GM18519 (cell line): ENCODE results near the gene DRD4.

ENCODE experiments used
- ATAC-seq: cut with Tn5 transposase; IDR thresholded peaks from one replicate; pipeline ENCODE4 v1.9.1; 2021; ENCODE audit warnings: mild to moderate bottlenecking, moderate library complexity; ENCODE audit not compliant: unreplicated experiment, low FRiP score

Gene DRD4

GRCh38 chr11:620935-621814, 15.9 kb upstream of the DRD4 start:
- no peak for ATAC-seq

GRCh38 chr11:621838-622237, 15.2 kb upstream of the DRD4 start:
- no peak for ATAC-seq

- ATAC-seq = no peak
Observed at GRCh38 chr11:623349-623869, 13.7 kb upstream of the DRD4 start.

GRCh38 chr11:623999-624704, 12.9 kb upstream of the DRD4 start:
- ATAC-seq = no peak

- no peak for ATAC-seq
Observed at GRCh38 chr11:624705-625635, 12.1 kb upstream of the DRD4 start, which contains the start of gene CDHR5. Gene CDHR5 (minus strand): TSS chr11:624955. CDS start chr11:624902, 53 bp downstream.

GRCh38 chr11:625636-626268, 11.3 kb upstream of the DRD4 start:
- ATAC-seq = no peak

GRCh38 chr11:626475-627307, 10.4 kb upstream of the DRD4 start, which contains the start of gene SCT:
Gene SCT (minus strand): TSS chr11:627181. CDS start chr11:627143, 38 bp downstream.
- ATAC-seq = no peak

- no peak for ATAC-seq
Observed at GRCh38 chr11:627308-627576, 9.8 kb upstream of the DRD4 start.

- no peak for ATAC-seq
Observed at GRCh38 chr11:628056-628455, 9.0 kb upstream of the DRD4 start.

GRCh38 chr11:629237-629583, 7.9 kb upstream of the DRD4 start:
- no peak for ATAC-seq

- no peak for ATAC-seq
Observed at GRCh38 chr11:630871-631270, 6.2 kb upstream of the DRD4 start.

- ATAC-seq = no peak
Observed at GRCh38 chr11:635945-636510, 1.0 kb upstream of the DRD4 start.

GRCh38 chr11:637333-637592, 194 bp downstream of the DRD4 start:
- ATAC-seq = no peak

- ATAC-seq = no peak
Observed at GRCh38 chr11:637593-638521, 788 bp downstream of the DRD4 start.

- no peak for ATAC-seq
Observed at GRCh38 chr11:638631-639331, 1.7 kb downstream of the DRD4 start.

GRCh38 chr11:639332-639955, 2.4 kb downstream of the DRD4 start:
- ATAC-seq = no peak

- no peak for ATAC-seq
Observed at GRCh38 chr11:640021-640706, 3.1 kb downstream of the DRD4 start.
